ENCODE data around the gene ASB13.
"Not testable (repeated sequence)": the region's sequence is repeated elsewhere in the genome, so short reads cannot be mapped to it uniquely, and the experiment has no call there.

Gene ASB13

GRCh38 chr10:5595095-5595494 lies 71.3 kb downstream of the ASB13 start:
- in situ Hi-C loops (cut with MboI; ENCODE audit: low sequenced_read_pairs): no loop called here

DNA sequence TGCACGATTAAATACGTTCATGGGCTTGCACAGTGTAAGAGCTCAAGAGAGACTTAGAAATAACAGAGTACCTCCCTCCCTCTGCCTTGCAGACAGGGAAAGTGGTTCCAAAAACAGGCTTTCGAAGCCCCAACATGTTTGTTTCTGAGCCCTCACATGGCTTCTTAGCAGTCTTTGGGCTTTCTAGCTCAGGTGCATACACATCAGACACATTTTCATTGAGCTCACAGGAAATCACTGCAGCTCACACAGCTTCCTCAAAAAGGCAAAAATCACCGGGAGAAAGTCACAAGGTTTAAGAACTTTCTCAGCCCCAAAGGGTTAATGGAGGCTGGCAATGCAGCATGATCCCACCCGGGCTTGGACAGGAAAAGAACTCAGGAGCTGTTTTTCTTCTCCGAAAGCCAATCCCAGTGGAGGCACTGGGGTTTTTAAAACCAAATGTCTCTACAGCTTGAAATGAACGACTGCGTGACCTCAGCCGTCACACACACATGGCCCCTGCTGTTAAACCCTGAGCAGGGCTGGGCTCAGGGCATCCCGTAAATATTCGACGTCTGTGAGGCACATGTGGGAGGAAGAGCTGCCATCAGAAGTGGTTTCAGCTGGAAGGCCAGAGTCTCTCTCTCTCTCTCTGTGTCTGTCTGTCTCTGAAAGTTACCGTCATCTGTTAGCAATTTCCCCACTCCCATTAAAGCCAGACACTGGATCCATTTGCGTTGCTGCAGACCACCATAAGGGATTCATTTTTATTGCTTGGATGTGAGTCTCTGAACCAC lies 71.9 kb downstream of the ASB13 start:
- in situ Hi-C loops (cut with MboI; ENCODE audit: low sequenced_read_pairs): no loop called here

DNA sequence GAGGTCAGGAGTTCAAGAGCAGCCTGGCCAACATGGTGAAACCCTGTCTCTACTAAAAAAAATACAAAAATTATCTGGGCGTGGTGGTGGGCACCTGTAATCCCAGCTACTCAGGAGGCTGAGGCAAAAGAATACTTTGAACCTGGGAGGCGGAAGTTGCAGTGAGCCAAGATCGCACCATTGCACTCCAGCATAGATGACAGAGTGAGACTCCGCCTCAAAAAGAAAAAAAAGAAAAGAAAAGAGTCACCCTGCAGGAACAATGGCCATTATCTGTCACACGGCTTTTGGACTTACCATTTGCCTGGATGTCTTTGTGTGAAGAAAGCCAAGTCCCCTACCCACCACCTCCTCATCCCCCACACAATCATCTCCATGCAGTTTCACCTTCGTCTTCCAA lies 73.0 kb downstream of the ASB13 start:
- in situ Hi-C loops (cut with MboI; ENCODE audit: low sequenced_read_pairs): not testable (repeated sequence)

- in situ Hi-C loops (cut with MboI; ENCODE audit: low sequenced_read_pairs): no loop called here
Measured at GRCh38 chr10:5592070-5592469, 74.3 kb downstream of the ASB13 start.

- in situ Hi-C loops (cut with MboI; ENCODE audit: low sequenced_read_pairs): no loop called here
Measured at GRCh38 chr10:5591336-5591824, 75.0 kb downstream of the ASB13 start.

DNA sequence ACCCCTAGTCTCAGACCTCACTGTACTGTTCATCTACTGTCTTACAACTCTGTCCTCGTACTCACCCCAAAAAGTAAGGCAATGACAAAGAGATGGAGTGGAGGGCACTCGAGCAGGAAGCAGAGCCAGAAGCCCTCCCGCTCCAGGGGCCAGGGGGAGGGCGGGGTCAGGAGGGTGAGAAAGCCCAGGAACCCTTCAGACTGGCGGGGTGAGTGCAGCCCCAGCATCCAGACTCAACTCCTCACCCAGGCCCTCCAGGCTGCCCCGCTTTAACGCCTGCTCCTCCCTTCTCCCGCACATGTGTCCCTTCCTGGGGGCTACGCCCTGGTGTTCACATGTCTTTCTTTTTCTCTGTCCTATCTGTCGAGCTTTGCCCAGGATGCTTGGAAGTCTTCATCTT lies 75.6 kb downstream of the ASB13 start:
- in situ Hi-C loops (cut with MboI; ENCODE audit: low sequenced_read_pairs): no loop called here

DNA sequence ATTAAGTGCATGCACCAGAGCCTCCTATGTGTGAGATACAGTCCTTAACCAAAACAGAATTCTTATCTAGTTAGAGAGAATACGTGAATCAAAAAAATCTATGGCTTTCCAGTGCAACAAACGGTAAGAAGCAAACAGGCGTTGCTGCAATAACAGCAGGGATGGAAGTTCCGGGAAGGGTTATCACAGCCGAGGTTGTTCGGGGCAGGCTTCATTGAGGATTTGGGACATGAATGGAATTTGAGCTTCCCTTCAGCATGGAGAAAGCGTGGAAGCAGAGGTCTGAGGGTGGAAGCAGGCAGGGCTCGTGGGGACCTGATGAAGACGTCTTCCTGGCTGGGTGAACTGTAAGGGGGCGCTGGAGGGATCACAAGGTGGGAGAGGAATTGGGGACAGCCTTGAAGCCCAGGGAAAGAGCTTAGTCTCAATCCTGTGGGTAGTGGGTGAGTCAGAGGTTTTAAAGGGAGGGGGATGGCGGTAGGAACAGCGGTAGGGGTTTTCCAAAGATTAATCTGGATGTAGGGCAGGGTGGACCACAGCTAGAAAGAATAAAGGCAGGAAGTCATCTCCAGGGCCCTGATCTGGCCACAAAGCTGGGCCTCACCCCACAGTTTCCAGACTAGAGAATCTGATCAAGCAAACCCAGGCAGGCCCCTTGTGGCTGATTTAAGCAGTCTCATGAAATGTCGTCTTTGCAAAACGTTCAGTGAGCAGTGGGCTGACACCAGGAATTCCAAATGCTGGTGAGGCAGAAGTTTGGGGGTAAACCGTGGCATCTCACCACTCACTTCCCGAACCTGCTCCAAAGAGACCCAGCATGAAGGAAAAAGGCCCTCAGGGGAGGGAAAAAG lies 76.5 kb downstream of the ASB13 start:
- in situ Hi-C loops (cut with MboI; ENCODE audit: low sequenced_read_pairs): no loop called here

DNA sequence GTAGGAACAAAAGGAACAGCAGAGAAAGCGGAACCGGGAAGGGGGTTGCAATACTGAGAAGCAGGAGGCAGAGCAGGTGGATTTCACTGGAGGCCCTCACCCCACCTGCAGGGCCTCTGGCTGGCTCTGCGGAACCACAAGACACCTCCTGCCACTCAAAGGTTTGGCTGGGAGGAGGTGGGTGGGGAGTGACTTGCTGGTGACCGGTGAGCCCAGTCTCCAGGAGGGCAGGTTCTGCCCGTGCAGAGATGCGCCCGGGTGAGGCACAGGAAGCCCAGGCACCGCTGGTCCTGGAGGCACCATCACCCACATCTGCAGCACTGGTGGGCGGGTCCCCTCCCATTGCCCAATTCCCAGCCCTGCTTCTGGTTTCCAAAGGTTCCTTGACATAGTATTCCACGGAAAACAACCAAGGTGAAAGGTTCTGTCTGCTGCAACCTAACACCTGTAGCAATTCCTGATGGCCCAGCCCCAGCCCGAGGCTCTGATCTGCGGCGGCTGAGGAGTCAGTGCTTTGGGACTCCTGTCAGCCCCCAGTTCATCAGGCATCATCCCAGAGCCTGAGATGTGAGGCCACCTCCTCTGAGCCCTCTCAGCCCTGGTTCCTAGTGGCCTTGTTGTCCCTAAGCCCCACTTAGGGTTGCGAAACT lies 77.3 kb downstream of the ASB13 start:
- in situ Hi-C loops (cut with MboI; ENCODE audit: low sequenced_read_pairs): no loop called here
